SH-SY5Y (cell line): ENCODE measurements around the gene LYSMD3.

ENCODE experiments used
- GATA2 ChIP-seq: IDR thresholded peaks from 2 replicates; pipeline ENCODE4 v1.6.1; 2011; ENCODE audit warnings: mild to moderate bottlenecking, low read depth, low read length
- GATA3 ChIP-seq: IDR thresholded peaks from 2 replicates; pipeline ENCODE4 v1.6.1; 2011; ENCODE audit warnings: low read depth, mild to moderate bottlenecking, low read length, moderate library complexity

GRCh38 chr5:90488791-90489190 lies 40.6 kb downstream of the LYSMD3 start:
- TF ChIP-seq GATA3 (no peak), GATA2 (no peak)
